K562 (cell line): Measurements from ENCODE around the gene LNPEP. TPM values are rescaled to one million over a fixed set of nuclear protein-coding genes. Genes with fewer than 3 reads are reported as not detected.

Experiments
- ASH1L ChIP-seq: fragments of 450-650 bp; IDR thresholded peaks from 2 replicates; pipeline ENCODE4 v1.6.1; 2018; ENCODE audit warnings: borderline replicate concordance, mild to moderate bottlenecking, low read depth; ENCODE audit not compliant: partially characterized antibody
- ATF7 ChIP-seq: fragments of 450-650 bp; IDR thresholded peaks from 2 replicates; pipeline ENCODE4 v1.7.1; 2014; ENCODE audit warnings: mild to moderate bottlenecking, moderate library complexity
- CC2D1A ChIP-seq: fragments of 450-650 bp; IDR thresholded peaks from 2 replicates; pipeline ENCODE4 v1.6.1; 2017; ENCODE audit warnings: mild to moderate bottlenecking
- ELK3 ChIP-seq: fragments of 450-650 bp; formaldehyde crosslinking; IDR thresholded peaks from 2 replicates; pipeline ENCODE4 v1.4.0; 2020; ENCODE audit warnings: mild to moderate bottlenecking
- EP400 ChIP-seq: fragments of 450-650 bp; IDR thresholded peaks from 2 replicates; pipeline ENCODE4 v1.6.1; 2017; ENCODE audit warnings: antibody characterized with exemption, mild to moderate bottlenecking, moderate library complexity
- GABPB1 ChIP-seq: sonication (generic); formaldehyde crosslinking; IDR thresholded peaks from 2 replicates; pipeline ENCODE4 v1.8.0; 2022; ENCODE audit warnings: mild to moderate bottlenecking, missing genetic modification reagents
- HDGF ChIP-seq: fragments of 450-650 bp; IDR thresholded peaks from 2 replicates; pipeline ENCODE4 v1.6.1; 2016
- KLF13 ChIP-seq: fragments of 450-650 bp; IDR thresholded peaks from 2 replicates; pipeline ENCODE4 v1.6.1; 2016; ENCODE audit warnings: missing genetic modification characterization, low read depth, mild to moderate bottlenecking, missing compliant biosample characterization, moderate library complexity, borderline replicate concordance
- MAFG ChIP-seq: fragments of 450-650 bp; conservative IDR thresholded peaks from 2 replicates; pipeline ENCODE4 v1.6.1; 2016; ENCODE audit warnings: missing genetic modification characterization, missing compliant biosample characterization
- MXI1 ChIP-seq: IDR thresholded peaks from 2 replicates; pipeline ENCODE4 v1.6.1; 2011; ENCODE audit warnings: low read depth, mild to moderate bottlenecking, improper control_type of control experiment, low read length
- NCOA1 ChIP-seq: fragments of 450-650 bp; IDR thresholded peaks from 2 replicates; pipeline ENCODE4 v1.6.1; 2016; ENCODE audit warnings: low read depth
- NR0B1 ChIP-seq: fragments of 450-650 bp; IDR thresholded peaks from one replicate; pipeline ENCODE4 v1.6.1; 2018; ENCODE audit warnings: mild to moderate bottlenecking, moderate library complexity; ENCODE audit not compliant: partially characterized antibody
- RBFOX2 ChIP-seq: fragments of 200-400 bp; formaldehyde crosslinking; IDR thresholded peaks from 2 replicates; pipeline ENCODE4 v1.6.1; 2017; ENCODE audit warnings: low read depth, mild to moderate bottlenecking, low read length, moderate library complexity
- SMAD2 ChIP-seq: fragments of 150-350 bp; IDR thresholded peaks from 2 replicates; pipeline ENCODE4 v1.6.1; 2014; ENCODE audit warnings: low read depth, mild to moderate bottlenecking, low read length
- SP1 ChIP-seq: sonication (generic); formaldehyde crosslinking; IDR thresholded peaks from 2 replicates; pipeline ENCODE4 v1.8.1; 2022; ENCODE audit warnings: mild to moderate bottlenecking, missing genetic modification reagents
- TAF15 ChIP-seq: fragments of 200-400 bp; formaldehyde crosslinking; IDR thresholded peaks from 2 replicates; pipeline ENCODE4 v1.6.1; 2017; ENCODE audit warnings: mild to moderate bottlenecking, low read depth, low read length, moderate library complexity
- ZBTB5 ChIP-seq: fragments of 450-650 bp; IDR thresholded peaks from 2 replicates; pipeline ENCODE4 v1.6.1; 2017; ENCODE audit warnings: antibody characterized with exemption
- ZFP1 ChIP-seq: fragments of 450-650 bp; formaldehyde crosslinking; IDR thresholded peaks from 2 replicates; pipeline ENCODE4 v1.4.0; 2020; ENCODE audit warnings: mild to moderate bottlenecking, mixed read lengths
- ZFP91 ChIP-seq: sonication (generic); formaldehyde crosslinking; IDR thresholded peaks from 2 replicates; pipeline ENCODE4 v1.8.0; 2022; ENCODE audit warnings: mild to moderate bottlenecking, missing genetic modification reagents
- ZNF165 ChIP-seq: fragments of 250-450 bp; sonication (Bioruptor Pico); IDR thresholded peaks from 2 replicates; pipeline ENCODE4 v1.4.0; 2020; ENCODE audit warnings: borderline replicate concordance
- ZNF274 ChIP-seq: IDR thresholded peaks from 2 replicates; pipeline ENCODE4 v1.6.1; 2011; ENCODE audit warnings: low read depth, mild to moderate bottlenecking, low read length, moderate library complexity, borderline replicate concordance
- ZNF384 ChIP-seq: IDR thresholded peaks from 2 replicates; pipeline ENCODE4 v1.6.1; 2012; ENCODE audit warnings: low read depth, low read length, improper control_type of control experiment
- ZNF408 ChIP-seq: fragments of 250-450 bp; sonication (Bioruptor Pico); IDR thresholded peaks from 2 replicates; pipeline ENCODE4 v1.4.0; 2020; ENCODE audit warnings: low read depth, mild to moderate bottlenecking, moderate library complexity
- ZNF764 ChIP-seq: fragments of 250-450 bp; sonication (Bioruptor Pico); IDR thresholded peaks from 2 replicates; pipeline ENCODE4 v1.4.0; 2020; ENCODE audit warnings: low read depth, mild to moderate bottlenecking, moderate library complexity
- polyA plus RNA-seq, 8 experiments: library from polyadenylated mRNA; depleted of rRNA in 4 of 8; stranded (reverse) in 5 of 8; unstranded in 3 of 8; fragments of >200 nt; fragmentation: Nextera tagmentation in 2 of 8; fragmentation: Illumina TruSeq in 1 of 8; extraction: Ambion mirVana in 2 of 8; extraction: Trizol in 1 of 8; gene quantifications; 2 replicates each; pipeline versions ENCODE4 v1.2.1 to v1.2.3, GENCODE V29; 2011 to 2014; ENCODE audit warnings: inconsistent platforms in 1 of 8, missing spikeins in 1 of 8
- total RNA-seq, 7 experiments: library from RNA; depleted of rRNA in 6 of 7; stranded (reverse); fragments of >200 nt in 6 of 7; fragmentation: Illumina TruSeq in 2 of 7; extraction: Trizol in 2 of 7; gene quantifications; 2 replicates each; pipeline versions ENCODE4 v1.2.1 to v1.2.3, GENCODE V29; 2011 to 2021; ENCODE audit warnings: low replicate concordance in 1 of 7

Gene LNPEP
- total and polyA plus RNA-seq, 9 of the 15 experiments (the other 6 are each of a cell fraction or from before 2014, with no cell fraction given): 2.6 to 27.9 (median 11.2) TPM

- TF ChIP-seq GABPB1 (CRISPR knock-in tag) (peak; percentile 78), ZNF764 (CRISPR knock-in tag) (no peak), ASH1L (no peak), MAFG (tag) (no peak), RBFOX2 (peak; percentile 90), EP400 (peak; percentile 83), ATF7 (peak; percentile 73), ZNF384 (no peak), TAF15 (0 out of 2 replicates have a peak, but pooled peaks have one; percentile 9), ZNF408 (CRISPR knock-in tag) (no peak), ELK3 (no peak), KLF13 (tag) (peak; percentile 48; the same call in 1 of the 2 replicates), MXI1 (peak; percentile 12; the same call in 1 of the 2 replicates), ZFP91 (CRISPR knock-in tag) (no peak), ZBTB5 (no peak), CC2D1A (no peak), NR0B1 (no peak), SMAD2 (no peak), ZFP1 (no peak), SP1 (CRISPR knock-in tag) (no peak; the same call in 1 of the 2 replicates), HDGF (no peak), ZNF274 (no peak), ZNF165 (no peak), NCOA1 (no peak)
These were observed 947 bp upstream of the LNPEP start (continued) for GRCh38 chr5:96934708-96935558.
